NCI-H345 treated with DMSO at 0.1 percent for 48 hours (cell line): ENCODE data around the gene TUT1.
"Not testable (repeated sequence)": the region's sequence is repeated elsewhere in the genome, so short reads cannot be mapped to it uniquely, and the experiment has no call there.

ENCODE experiments used
- DNase-seq: peaks from one replicate; lab custom pipeline; 2025; ENCODE audit not compliant: unreplicated experiment; lab: John Stamatoyannopoulos, UW

TUT1 gene

DNA sequence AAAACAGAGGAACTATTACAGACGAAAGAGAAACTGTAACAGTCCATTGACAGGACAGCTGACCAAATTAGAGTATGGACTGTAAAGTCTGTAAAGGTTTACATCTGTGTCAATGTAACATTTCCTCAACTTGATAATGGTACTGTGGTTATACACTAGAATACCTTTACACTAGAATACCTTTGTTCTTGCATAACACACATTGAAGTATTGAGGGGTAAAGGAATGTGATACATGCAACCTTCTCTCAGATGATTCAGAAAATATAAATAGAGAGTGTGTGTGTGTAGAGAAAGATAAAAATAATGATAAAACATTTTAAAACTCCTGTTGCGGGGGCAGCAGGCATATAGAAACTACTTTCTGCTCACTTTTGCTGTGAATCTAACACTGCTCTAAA lies 12.1 kb downstream of the TUT1 start:
- DNase-seq, result no peak

GRCh38 chr11:62578541-62578940 lies 12.8 kb downstream of the TUT1 start:
- DNase-seq, result no peak

DNA sequence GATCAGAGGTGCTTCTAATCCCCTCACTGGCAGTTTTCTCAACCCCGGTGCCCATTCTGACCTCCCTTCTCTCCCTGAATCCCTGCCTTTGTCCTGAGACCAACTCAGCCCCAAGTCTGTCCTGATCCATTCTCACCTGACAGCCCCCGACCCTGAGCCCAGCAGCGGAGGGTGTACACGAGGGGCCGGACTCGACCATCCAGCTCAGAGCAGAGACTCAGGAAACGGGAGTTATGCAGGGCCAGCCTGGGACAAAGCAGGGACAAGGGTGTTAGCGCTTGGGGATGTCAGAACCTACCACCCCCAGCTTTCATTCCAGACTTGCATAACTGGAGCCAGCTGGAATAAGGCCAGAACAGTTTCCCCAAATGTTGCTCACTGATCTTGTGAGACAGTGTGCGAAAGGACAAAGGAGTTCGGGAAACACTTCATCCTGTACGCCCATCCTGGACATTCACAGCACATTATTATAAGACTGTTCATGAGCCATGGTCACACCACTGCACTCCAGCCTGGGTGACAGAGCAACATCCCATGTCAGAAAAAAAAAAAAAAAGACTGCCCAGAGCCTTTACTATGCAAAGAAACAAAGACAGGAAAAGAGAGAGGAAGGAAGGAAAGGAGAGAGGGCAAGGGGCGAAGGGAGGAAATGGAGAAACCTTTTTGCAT lies 14.1 kb downstream of the TUT1 start:
- no peak for DNase-seq

GRCh38 chr11:62575837-62576236 lies 15.5 kb downstream of the TUT1 start:
- no peak for DNase-seq

- DNase-seq, result no peak
Measured at GRCh38 chr11:62575156-62575555, 16.2 kb downstream of the TUT1 start.

GRCh38 chr11:62574363-62575071 lies 16.8 kb downstream of the TUT1 start:
- no peak for DNase-seq

DNA sequence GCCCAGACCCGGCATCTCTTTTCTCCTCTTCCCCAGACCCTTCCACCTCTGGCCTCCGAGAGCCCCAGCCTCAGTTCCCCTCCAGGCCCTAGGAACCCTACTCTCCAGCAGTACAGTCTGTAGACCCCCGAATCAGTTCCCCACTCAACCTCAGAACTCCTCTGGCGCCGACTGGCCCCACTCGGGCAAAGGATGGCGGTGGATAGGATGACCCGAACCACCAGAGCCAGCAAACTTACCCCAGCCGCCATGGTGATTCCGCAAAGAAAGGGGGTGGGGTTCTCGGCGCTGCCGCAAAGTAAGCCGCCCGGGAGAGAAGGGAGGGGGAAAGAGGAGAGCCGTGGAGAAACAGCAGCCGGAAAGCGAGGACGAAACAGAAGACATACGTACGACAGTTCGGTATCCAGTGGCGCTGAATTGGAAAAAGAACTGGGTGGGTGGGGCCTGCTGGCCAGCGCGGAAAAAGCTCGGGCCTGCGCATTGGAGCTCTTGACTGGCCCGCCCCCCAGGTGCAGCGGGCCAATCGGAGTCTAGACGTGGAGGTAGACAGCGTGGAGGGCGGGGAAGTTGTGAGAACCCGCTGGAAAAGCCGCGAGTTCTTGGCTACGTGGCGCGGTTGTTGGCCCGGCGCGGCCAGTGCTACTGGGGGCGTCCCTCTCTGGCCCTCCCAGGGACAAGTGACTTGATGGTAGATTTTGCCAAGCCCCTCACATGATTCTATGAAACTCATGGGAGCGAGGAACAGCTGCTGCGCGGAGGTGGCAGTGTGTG lies 17.5 kb downstream of the TUT1 start, which contains the start of gene EEF1G:
Gene EEF1G (minus strand): TSS at position 300 of the 771 bp plus-strand sequence. CDS start 49 bp downstream, at position 251.
- peak; percentile 99 for DNase-seq

DNA sequence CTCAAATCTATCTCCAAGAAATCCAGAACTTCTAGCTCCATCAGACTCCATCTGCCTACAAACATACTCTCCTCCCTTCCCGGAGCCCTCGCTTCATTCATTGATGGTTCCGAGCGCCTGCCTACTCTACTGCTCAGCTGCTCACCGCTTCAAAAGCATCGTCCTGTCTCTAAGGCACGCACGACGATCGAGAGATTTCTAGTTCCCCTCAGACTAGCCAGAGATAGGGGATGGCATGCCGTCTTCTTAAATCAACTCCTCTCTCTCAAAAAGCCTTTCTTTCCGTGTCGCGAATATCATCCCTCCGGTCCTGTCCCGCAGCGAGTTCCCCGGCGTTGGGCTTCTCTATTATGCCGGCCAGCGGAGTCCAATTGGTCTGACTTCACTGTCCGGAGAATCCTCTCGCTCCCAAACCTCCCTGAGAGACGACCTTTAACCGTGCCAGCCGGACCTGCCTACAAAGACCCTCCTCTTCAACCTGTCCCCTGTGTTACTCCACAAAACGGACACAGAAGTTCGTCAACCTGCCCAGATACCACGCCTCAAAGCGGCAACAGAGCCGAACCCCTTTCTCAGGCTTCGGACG lies 18.2 kb downstream of the TUT1 start:
- DNase-seq, result no peak

DNA sequence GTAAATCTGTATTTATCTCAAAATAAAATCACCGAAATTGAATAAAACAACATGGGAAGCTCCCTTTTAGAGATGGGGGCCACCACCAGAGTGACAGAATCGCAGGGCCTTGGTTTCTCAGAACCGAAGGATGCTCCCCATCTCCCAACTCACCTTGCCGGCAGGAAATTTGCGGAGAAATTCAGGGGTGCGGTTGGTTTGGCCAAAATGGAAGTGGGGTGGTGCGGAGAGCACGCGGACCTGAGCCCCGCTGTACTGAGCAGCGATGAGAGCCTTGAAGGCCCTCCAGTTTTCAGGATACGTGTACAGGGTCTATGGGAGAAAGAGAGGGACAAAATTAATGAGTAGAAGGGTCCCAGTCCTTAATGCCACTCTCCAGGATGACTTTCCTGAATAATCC lies 18.9 kb downstream of the TUT1 start:
- no peak for DNase-seq

GRCh38 chr11:62571493-62571892 lies 19.8 kb downstream of the TUT1 start:
- not testable (repeated sequence) for DNase-seq

- not testable (repeated sequence) for DNase-seq
Measured at GRCh38 chr11:62570903-62571302, 20.4 kb downstream of the TUT1 start.

GRCh38 chr11:62569611-62570010 lies 21.7 kb downstream of the TUT1 start:
- DNase-seq, result no peak

- no peak for DNase-seq
Measured at GRCh38 chr11:62567018-62567633, 24.2 kb downstream of the TUT1 start.

DNA sequence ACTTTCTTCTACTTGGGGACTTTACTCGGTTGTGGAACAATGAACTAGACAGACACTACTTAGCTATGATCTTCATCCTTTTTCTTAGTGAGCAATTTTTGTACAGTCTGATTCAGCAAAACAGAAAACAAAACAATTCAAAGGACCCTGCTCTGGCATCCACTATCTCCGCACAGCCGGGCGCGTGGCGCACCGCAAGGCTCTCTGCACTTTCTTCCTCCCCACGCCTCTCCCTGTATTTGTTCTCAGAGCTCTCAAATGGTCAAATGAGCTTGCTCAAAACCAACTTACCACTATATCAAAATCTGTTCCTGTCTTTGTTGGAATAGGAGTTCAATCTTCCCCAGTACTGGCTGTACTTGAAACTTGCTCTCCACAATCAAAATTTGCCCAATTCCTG lies 25.1 kb downstream of the TUT1 start:
- DNase-seq, result no peak

- DNase-seq, result no peak
Measured at GRCh38 chr11:62565100-62565802, 26.1 kb downstream of the TUT1 start.

DNA sequence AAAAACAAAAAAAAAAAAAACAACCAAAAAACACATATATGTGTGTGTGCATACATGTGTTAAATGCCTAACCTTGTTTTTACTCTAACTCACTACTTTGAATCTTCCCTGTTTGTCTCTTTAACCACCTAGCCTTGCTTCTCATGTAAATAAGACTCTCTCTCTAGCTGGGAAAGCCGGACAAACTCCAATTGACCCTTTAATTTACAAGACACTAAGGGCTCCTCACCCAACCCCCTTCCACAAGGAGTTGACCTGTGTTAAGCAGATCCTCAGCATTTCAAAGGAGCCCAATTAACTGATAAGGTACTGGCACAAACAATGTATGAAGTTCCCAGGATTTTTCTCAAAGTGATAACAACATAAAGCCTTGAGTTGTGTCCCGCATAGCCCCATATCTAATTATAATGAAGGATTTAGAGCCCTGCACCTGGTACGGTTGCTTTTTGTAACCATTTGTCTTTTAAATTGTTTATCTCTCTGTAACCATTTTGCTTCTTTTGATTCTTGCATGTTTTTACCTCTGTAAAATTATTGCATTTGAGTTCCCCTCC lies 29.6 kb downstream of the TUT1 start:
- DNase-seq, result not testable (repeated sequence)

DNA sequence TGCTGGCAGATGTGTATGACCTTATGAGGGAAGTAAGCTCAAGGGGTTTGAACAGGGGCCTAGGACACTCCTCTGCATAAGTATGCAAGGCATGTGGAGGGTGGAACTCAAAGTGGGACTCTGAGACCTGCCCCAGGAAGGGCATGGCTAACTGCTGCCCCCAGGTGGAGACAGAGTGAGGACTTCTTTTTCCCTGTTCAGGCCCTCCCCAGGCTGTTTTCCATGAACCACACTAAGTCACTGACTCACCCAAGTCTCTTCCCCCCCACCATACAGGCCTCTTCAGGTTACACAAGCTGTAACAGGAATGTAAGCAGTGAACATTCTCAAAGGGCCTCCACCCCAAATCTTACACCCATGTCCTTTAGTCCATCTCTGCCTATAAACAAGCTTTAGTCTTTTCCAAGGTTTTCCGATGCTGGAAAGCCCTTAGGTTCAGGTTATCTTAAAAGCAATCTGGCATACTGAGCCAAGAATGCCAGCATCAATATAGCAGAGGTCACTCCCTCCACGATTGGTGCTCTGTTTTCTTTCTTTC lies 30.7 kb downstream of the TUT1 start:
- no peak for DNase-seq

GRCh38 chr11:62559626-62560025 lies 31.7 kb downstream of the TUT1 start:
- not testable (repeated sequence) for DNase-seq

DNA sequence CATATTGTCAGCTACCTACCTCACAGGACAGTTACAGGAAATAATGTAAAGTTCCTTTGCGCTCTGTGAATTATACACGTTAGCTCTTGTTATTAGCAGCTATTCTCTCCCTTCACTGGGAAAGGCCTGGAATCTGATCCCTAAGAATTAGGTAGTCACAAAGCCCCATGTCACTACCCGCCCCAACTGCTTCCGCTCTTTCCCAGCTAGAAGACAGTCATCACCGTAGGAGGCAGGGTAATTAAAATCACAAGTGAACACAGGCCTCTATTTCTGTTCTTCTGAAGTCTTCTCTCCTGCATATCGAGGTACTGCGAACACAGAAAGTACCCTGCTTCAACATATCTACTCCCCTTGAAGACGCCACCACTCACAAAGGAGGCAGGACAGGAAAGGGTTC lies 32.1 kb downstream of the TUT1 start:
- no peak for DNase-seq

DNA sequence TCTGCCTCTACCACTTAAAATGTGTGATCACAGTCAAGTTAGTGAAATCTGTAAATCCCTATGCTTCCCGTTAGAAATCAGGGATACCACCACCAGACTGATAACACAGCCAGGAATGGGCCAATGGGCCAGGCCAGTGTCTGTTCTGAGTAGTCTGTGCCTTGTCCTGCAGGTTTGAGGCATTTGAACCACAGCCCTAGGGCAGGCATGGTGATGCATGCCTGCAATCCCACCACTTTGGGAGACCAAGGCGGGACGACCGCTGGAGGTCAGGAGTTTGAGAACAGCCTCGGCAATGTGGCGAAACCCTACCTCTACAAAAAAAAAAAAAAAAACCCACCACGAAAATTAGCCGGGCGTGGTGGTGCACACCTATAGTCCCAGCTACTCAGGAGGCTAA lies 32.7 kb downstream of the TUT1 start:
- no peak for DNase-seq
